ENCODE measurements around the gene IL10RB. TPM values are rescaled to one million over a fixed set of nuclear protein-coding genes. Genes with fewer than 3 reads are reported as not detected.
"Not testable (repeated sequence)": the region's sequence is repeated elsewhere in the genome, so short reads cannot be mapped to it uniquely, and the experiment has no call there.

IL10RB gene
- total RNA-seq: 32.9 TPM

GRCh38 chr21:33266050-33266788, at the start of gene IL10RB:
Gene IL10RB, plus strand, starts transcription at chr21:33266367. Its CDS starts 99 bp downstream, at chr21:33266466.
- peak; percentile 61 for DNase-seq (ENCODE audit: low spot score)

- no peak for DNase-seq (ENCODE audit: low spot score)
Observed at GRCh38 chr21:33217138-33217520, 49.0 kb upstream of the IL10RB start.

- DNase-seq (ENCODE audit: low spot score): no peak
Observed at GRCh38 chr21:33219300-33219699, 46.9 kb upstream of the IL10RB start.

- DNase-seq (ENCODE audit: low spot score): no peak
Observed at GRCh38 chr21:33219954-33220353, 46.2 kb upstream of the IL10RB start.

- not testable (repeated sequence) for DNase-seq (ENCODE audit: low spot score)
Observed at GRCh38 chr21:33225376-33225775, 40.8 kb upstream of the IL10RB start.

GRCh38 chr21:33228455-33228854, 37.7 kb upstream of the IL10RB start:
- DNase-seq (ENCODE audit: low spot score): no peak

- no peak for DNase-seq (ENCODE audit: low spot score)
Observed at GRCh38 chr21:33229099-33229783, 36.9 kb upstream of the IL10RB start.

GRCh38 chr21:33229784-33230544, 36.2 kb upstream of the IL10RB start, which contains the start of gene IFNAR2:
Gene IFNAR2, plus strand, starts transcription at chr21:33229938. Its CDS starts 11,985 bp downstream, at chr21:33241923.
- peak; percentile 79 for DNase-seq (ENCODE audit: low spot score)

GRCh38 chr21:33230545-33231324, 35.4 kb upstream of the IL10RB start:
- DNase-seq (ENCODE audit: low spot score): peak; percentile 69

GRCh38 chr21:33231526-33231925, 34.6 kb upstream of the IL10RB start:
- no peak for DNase-seq (ENCODE audit: low spot score)

- no peak for DNase-seq (ENCODE audit: low spot score)
Observed at GRCh38 chr21:33232291-33233034, 33.7 kb upstream of the IL10RB start.

GRCh38 chr21:33234635-33235520, 31.3 kb upstream of the IL10RB start:
- DNase-seq (ENCODE audit: low spot score): no peak

GRCh38 chr21:33236013-33236686, 30.0 kb upstream of the IL10RB start:
- no peak for DNase-seq (ENCODE audit: low spot score)

GRCh38 chr21:33236766-33237165, 29.4 kb upstream of the IL10RB start:
- DNase-seq (ENCODE audit: low spot score): no peak

- DNase-seq (ENCODE audit: low spot score): no peak
Observed at GRCh38 chr21:33237486-33237885, 28.7 kb upstream of the IL10RB start.

GRCh38 chr21:33238146-33238545, 28.0 kb upstream of the IL10RB start:
- no peak for DNase-seq (ENCODE audit: low spot score)

GRCh38 chr21:33238565-33239255, 27.5 kb upstream of the IL10RB start:
- no peak for DNase-seq (ENCODE audit: low spot score)

GRCh38 chr21:33239559-33240127, 26.5 kb upstream of the IL10RB start:
- not testable (repeated sequence) for DNase-seq (ENCODE audit: low spot score)

All from ureter (tissue), 1 donor.